Progenitor cell of endocrine pancreas (in vitro differentiated cells): ENCODE data around the gene TXK. TPM values are rescaled to one million over a fixed set of nuclear protein-coding genes. Genes with fewer than 3 reads are reported as not detected.

Experiments used
- DNase-seq: peaks from one replicate; pipeline ENCODE4 v3.0.0; 2021; ENCODE audit warnings: low spot score; ENCODE audit not compliant: unreplicated experiment
- H3K27ac Mint-ChIP-seq: 2 replicates; pipeline ENCODE4 v1.8.0; 2021; ENCODE audit warnings: mild to moderate bottlenecking, moderate library complexity, mixed read lengths
- H3K27me3 Mint-ChIP-seq: 2 replicates; pipeline ENCODE4 v1.8.0; 2021; ENCODE audit warnings: mixed read lengths
- H3K36me3 Mint-ChIP-seq: 2 replicates; pipeline ENCODE4 v1.8.0; 2022; ENCODE audit warnings: mixed read lengths; ENCODE audit not compliant: insufficient read depth
- H3K4me1 Mint-ChIP-seq: 2 replicates; pipeline ENCODE4 v1.8.0; 2021; ENCODE audit warnings: low read depth, mixed read lengths
- H3K4me3 Mint-ChIP-seq: 2 replicates; pipeline ENCODE4 v1.8.0; 2021; ENCODE audit warnings: low read depth, mild to moderate bottlenecking, moderate library complexity, mixed read lengths
- H3K9me3 Mint-ChIP-seq: 2 replicates; pipeline ENCODE4 v1.8.0; 2021; ENCODE audit warnings: low read depth, mixed read lengths
- CTCF ChIP-seq: fragments of 200-600 bp; sonication (generic); IDR thresholded peaks from one replicate; pipeline ENCODE4 v1.5.0; 2021; ENCODE audit warnings: antibody characterized with exemption, mild to moderate bottlenecking; ENCODE audit not compliant: unreplicated experiment
- total RNA-seq: library from RNA; stranded (reverse); gene quantifications from 2 replicates; pipeline ENCODE4 v1.2.1, GENCODE V29; 2021

Gene TXK
- total RNA-seq, 1 donor from 2014 or later, result 1.3 TPM

- Mint-ChIP-seq H3K27ac (no peak overlapping the region), H3K4me1 (no peaks in the 10 kb centered on the region), H3K9me3 (peaks cover 3% of the 10 kb centered on the region), H3K36me3 (no peaks in the 10 kb centered on the region), H3K4me3 (no peak overlapping the region), H3K27me3 (no peaks in the 10 kb centered on the region)
- DNase-seq, result no peak
- no peak for TF ChIP-seq CTCF
Measured at GRCh38 chr4:48100256-48100655, 33.8 kb downstream of the TXK start.

GRCh38 chr4:48095441-48095840 is 38.6 kb downstream of the TXK start:
- no peak for TF ChIP-seq CTCF
- Mint-ChIP-seq H3K9me3 (peaks cover 3% of the 10 kb centered on the region), H3K27ac (no peak overlapping the region), H3K4me1 (peaks cover 8% of the 10 kb centered on the region), H3K36me3 (no peaks in the 10 kb centered on the region), H3K27me3 (no peaks in the 10 kb centered on the region), H3K4me3 (no peak overlapping the region)
- DNase-seq, result no peak

- H3K27me3 Mint-ChIP-seq, result no peaks in the 10 kb centered on the region
- H3K9me3 Mint-ChIP-seq, result no peaks in the 10 kb centered on the region
- H3K4me3 Mint-ChIP-seq, result no peak overlapping the region
- no peaks in the 10 kb centered on the region for H3K36me3 Mint-ChIP-seq
- H3K4me1 Mint-ChIP-seq, result peaks cover 10% of the 10 kb centered on the region
- peak overlapping the region; percentile 68 for H3K27ac Mint-ChIP-seq
- no peak for DNase-seq
- no peak for TF ChIP-seq CTCF
Measured at GRCh38 chr4:48093991-48094416, 40.0 kb downstream of the TXK start.

GRCh38 chr4:48090621-48091020 is 43.4 kb downstream of the TXK start:
- no peaks in the 10 kb centered on the region for H3K9me3 Mint-ChIP-seq
- no peak for TF ChIP-seq CTCF
- DNase-seq, result no peak
- H3K36me3 Mint-ChIP-seq, result peaks cover 1% of the 10 kb centered on the region
- no peak overlapping the region for H3K4me3 Mint-ChIP-seq
- H3K27me3 Mint-ChIP-seq, result no peaks in the 10 kb centered on the region
- no peak overlapping the region for H3K27ac Mint-ChIP-seq
- H3K4me1 Mint-ChIP-seq, result peaks cover 18% of the 10 kb centered on the region

- DNase-seq, result no peak
- H3K9me3 Mint-ChIP-seq, result no peaks in the 10 kb centered on the region
- H3K4me3 Mint-ChIP-seq, result no peak overlapping the region
- no peak for TF ChIP-seq CTCF
- peaks cover 15% of the 10 kb centered on the region for H3K4me1 Mint-ChIP-seq
- H3K36me3 Mint-ChIP-seq, result peaks cover 1% of the 10 kb centered on the region
- H3K27ac Mint-ChIP-seq, result no peak overlapping the region
- H3K27me3 Mint-ChIP-seq, result no peaks in the 10 kb centered on the region
Measured at GRCh38 chr4:48085821-48086589, 48.0 kb downstream of the TXK start.
